HEK293 (cell line): Measurements from ENCODE around the gene SRC.

Experiments
- EGR2 ChIP-seq: fragments of 450-650 bp; formaldehyde crosslinking; IDR thresholded peaks from 2 replicates; pipeline ENCODE4 v1.5.1; 2016; ENCODE audit warnings: low read depth, missing biosample characterization, missing genetic modification characterization
- ZBTB49 ChIP-seq: fragments of 450-650 bp; formaldehyde crosslinking; IDR thresholded peaks from 2 replicates; pipeline ENCODE4 v1.5.1; 2016; ENCODE audit warnings: missing biosample characterization, missing genetic modification characterization, low read depth
- ZBTB7A ChIP-seq: fragments of 450-650 bp; formaldehyde crosslinking; IDR thresholded peaks from 2 replicates; pipeline ENCODE4 v1.5.1; 2016; ENCODE audit warnings: low read depth, missing biosample characterization, missing genetic modification characterization
- ZNF121 ChIP-seq: fragments of 450-650 bp; formaldehyde crosslinking; IDR thresholded peaks from 2 replicates; pipeline ENCODE4 v1.5.1; 2016; ENCODE audit warnings: missing biosample characterization, missing genetic modification characterization
- ZNF24 ChIP-seq: fragments of 450-650 bp; formaldehyde crosslinking; IDR thresholded peaks from 2 replicates; pipeline ENCODE4 v1.5.1; 2016; ENCODE audit warnings: missing biosample characterization, missing genetic modification characterization
- ZNF274 ChIP-seq, 2 experiments: fragments of 200-500 bp in 1 of 2; fragments of 450-650 bp in 1 of 2; sonication (Bioruptor generic) in 1 of 2; formaldehyde crosslinking in 1 of 2; IDR thresholded peaks; 2 replicates each; pipeline versions ENCODE4 v1.5.1 to v1.6.1; 2014 to 2016; ENCODE audit warnings: borderline replicate concordance in 1 of 2, inconsistent platforms in 1 of 2, low read length in 1 of 2, missing biosample characterization in 1 of 2, missing genetic modification characterization in 1 of 2
- ZNF311 ChIP-seq: fragments of 450-650 bp; formaldehyde crosslinking; IDR thresholded peaks from 2 replicates; pipeline ENCODE4 v1.5.1; 2017; ENCODE audit warnings: missing biosample characterization, missing genetic modification characterization, borderline replicate concordance
- ZNF48 ChIP-seq: fragments of 450-650 bp; formaldehyde crosslinking; IDR thresholded peaks from 2 replicates; pipeline ENCODE4 v1.5.1; 2016; ENCODE audit warnings: missing biosample characterization, missing genetic modification characterization
- TF ChIP-seq, protein P1 (sequence below): fragments of 450-650 bp; formaldehyde crosslinking; IDR thresholded peaks from 2 replicates; pipeline ENCODE4 v1.5.1; 2016; ENCODE audit warnings: missing biosample characterization, missing genetic modification characterization
- TF ChIP-seq, protein P2 (sequence below): fragments of 450-650 bp; formaldehyde crosslinking; conservative IDR thresholded peaks from 2 replicates; pipeline ENCODE4 v1.5.1; 2016; ENCODE audit warnings: low read depth, missing biosample characterization, missing genetic modification characterization
- TF ChIP-seq, protein P3 (sequence below): fragments of 450-650 bp; formaldehyde crosslinking; IDR thresholded peaks from 2 replicates; pipeline ENCODE4 v1.5.1; 2016; ENCODE audit warnings: missing biosample characterization, missing genetic modification characterization, borderline replicate concordance

GRCh38 chr20:37348792-37349516 lies 3.0 kb downstream of the SRC start:
- TF ChIP-seq ZNF121 (tag by site-specific recombination): no peak
- TF ChIP-seq ZBTB49 (tag by site-specific recombination): no peak
- TF ChIP-seq, protein P1, sequence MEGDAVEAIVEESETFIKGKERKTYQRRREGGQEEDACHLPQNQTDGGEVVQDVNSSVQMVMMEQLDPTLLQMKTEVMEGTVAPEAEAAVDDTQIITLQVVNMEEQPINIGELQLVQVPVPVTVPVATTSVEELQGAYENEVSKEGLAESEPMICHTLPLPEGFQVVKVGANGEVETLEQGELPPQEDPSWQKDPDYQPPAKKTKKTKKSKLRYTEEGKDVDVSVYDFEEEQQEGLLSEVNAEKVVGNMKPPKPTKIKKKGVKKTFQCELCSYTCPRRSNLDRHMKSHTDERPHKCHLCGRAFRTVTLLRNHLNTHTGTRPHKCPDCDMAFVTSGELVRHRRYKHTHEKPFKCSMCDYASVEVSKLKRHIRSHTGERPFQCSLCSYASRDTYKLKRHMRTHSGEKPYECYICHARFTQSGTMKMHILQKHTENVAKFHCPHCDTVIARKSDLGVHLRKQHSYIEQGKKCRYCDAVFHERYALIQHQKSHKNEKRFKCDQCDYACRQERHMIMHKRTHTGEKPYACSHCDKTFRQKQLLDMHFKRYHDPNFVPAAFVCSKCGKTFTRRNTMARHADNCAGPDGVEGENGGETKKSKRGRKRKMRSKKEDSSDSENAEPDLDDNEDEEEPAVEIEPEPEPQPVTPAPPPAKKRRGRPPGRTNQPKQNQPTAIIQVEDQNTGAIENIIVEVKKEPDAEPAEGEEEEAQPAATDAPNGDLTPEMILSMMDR: no peak
- TF ChIP-seq ZNF24: no peak
- TF ChIP-seq, protein P2, sequence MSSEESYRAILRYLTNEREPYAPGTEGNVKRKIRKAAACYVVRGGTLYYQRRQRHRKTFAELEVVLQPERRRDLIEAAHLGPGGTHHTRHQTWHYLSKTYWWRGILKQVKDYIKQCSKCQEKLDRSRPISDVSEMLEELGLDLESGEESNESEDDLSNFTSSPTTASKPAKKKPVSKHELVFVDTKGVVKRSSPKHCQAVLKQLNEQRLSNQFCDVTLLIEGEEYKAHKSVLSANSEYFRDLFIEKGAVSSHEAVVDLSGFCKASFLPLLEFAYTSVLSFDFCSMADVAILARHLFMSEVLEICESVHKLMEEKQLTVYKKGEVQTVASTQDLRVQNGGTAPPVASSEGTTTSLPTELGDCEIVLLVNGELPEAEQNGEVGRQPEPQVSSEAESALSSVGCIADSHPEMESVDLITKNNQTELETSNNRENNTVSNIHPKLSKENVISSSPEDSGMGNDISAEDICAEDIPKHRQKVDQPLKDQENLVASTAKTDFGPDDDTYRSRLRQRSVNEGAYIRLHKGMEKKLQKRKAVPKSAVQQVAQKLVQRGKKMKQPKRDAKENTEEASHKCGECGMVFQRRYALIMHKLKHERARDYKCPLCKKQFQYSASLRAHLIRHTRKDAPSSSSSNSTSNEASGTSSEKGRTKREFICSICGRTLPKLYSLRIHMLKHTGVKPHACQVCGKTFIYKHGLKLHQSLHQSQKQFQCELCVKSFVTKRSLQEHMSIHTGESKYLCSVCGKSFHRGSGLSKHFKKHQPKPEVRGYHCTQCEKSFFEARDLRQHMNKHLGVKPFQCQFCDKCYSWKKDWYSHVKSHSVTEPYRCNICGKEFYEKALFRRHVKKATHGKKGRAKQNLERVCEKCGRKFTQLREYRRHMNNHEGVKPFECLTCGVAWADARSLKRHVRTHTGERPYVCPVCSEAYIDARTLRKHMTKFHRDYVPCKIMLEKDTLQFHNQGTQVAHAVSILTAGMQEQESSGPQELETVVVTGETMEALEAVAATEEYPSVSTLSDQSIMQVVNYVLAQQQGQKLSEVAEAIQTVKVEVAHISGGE (tag by site-specific recombination): no peak
- no peak for TF ChIP-seq ZNF274 (IDR thresholded peaks at IDR 0.05; ENCODE audit: low read length)
- TF ChIP-seq ZNF274 (tag by site-specific recombination; IDR thresholded peaks at IDR 0.05; ENCODE audit: borderline replicate concordance): no peak
- TF ChIP-seq, protein P3, sequence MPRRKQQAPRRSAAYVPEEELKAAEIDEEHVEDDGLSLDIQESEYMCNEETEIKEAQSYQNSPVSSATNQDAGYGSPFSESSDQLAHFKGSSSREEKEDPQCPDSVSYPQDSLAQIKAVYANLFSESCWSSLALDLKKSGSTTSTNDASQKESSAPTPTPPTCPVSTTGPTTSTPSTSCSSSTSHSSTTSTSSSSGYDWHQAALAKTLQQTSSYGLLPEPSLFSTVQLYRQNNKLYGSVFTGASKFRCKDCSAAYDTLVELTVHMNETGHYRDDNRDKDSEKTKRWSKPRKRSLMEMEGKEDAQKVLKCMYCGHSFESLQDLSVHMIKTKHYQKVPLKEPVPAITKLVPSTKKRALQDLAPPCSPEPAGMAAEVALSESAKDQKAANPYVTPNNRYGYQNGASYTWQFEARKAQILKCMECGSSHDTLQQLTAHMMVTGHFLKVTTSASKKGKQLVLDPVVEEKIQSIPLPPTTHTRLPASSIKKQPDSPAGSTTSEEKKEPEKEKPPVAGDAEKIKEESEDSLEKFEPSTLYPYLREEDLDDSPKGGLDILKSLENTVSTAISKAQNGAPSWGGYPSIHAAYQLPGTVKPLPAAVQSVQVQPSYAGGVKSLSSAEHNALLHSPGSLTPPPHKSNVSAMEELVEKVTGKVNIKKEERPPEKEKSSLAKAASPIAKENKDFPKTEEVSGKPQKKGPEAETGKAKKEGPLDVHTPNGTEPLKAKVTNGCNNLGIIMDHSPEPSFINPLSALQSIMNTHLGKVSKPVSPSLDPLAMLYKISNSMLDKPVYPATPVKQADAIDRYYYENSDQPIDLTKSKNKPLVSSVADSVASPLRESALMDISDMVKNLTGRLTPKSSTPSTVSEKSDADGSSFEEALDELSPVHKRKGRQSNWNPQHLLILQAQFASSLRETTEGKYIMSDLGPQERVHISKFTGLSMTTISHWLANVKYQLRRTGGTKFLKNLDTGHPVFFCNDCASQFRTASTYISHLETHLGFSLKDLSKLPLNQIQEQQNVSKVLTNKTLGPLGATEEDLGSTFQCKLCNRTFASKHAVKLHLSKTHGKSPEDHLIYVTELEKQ: no peak
- no peak for TF ChIP-seq ZNF311
- TF ChIP-seq ZBTB7A: no peak
- 0 out of 2 replicates have a peak, but pooled peaks have one; percentile 5 for TF ChIP-seq EGR2
- TF ChIP-seq ZNF48 (tag by site-specific recombination): no peak
